NCI-H345 treated with DMSO at 0.1 percent for 48 hours (cell line): ENCODE results near the gene DOLK.

ENCODE experiments used
- DNase-seq: peaks from one replicate; lab custom pipeline; 2025; ENCODE audit not compliant: unreplicated experiment; lab: John Stamatoyannopoulos, UW

DOLK gene

GRCh38 chr9:128909859-128910258, 37.5 kb downstream of the DOLK start:
- no peak for DNase-seq

- DNase-seq = no peak
Observed at GRCh38 chr9:128908372-128908771, 39.0 kb downstream of the DOLK start.

- DNase-seq = no peak
Observed at GRCh38 chr9:128906741-128907140, 40.7 kb downstream of the DOLK start.

- DNase-seq = no peak
Observed at GRCh38 chr9:128905964-128906363, 41.4 kb downstream of the DOLK start.

GRCh38 chr9:128903871-128904620, 43.4 kb downstream of the DOLK start:
- no peak for DNase-seq

GRCh38 chr9:128903079-128903461, 44.3 kb downstream of the DOLK start:
- DNase-seq = no peak

GRCh38 chr9:128902351-128903078, 44.9 kb downstream of the DOLK start:
- no peak for DNase-seq

- DNase-seq = no peak
Observed at GRCh38 chr9:128901822-128902221, 45.6 kb downstream of the DOLK start.

- no peak for DNase-seq
Observed at GRCh38 chr9:128901379-128901778, 46.0 kb downstream of the DOLK start.

- DNase-seq = no peak
Observed at GRCh38 chr9:128899566-128900322, 47.7 kb downstream of the DOLK start.

- no peak for DNase-seq
Observed at GRCh38 chr9:128898845-128899565, 48.4 kb downstream of the DOLK start.

GRCh38 chr9:128898382-128898781, 49.0 kb downstream of the DOLK start:
- DNase-seq = no peak

- DNase-seq = no peak
Observed at GRCh38 chr9:128895556-128895955, 51.8 kb downstream of the DOLK start.
